PC-3 (cell line): ENCODE data around the gene NUP93. TPM values are rescaled to one million over a fixed set of nuclear protein-coding genes. Genes with fewer than 3 reads are reported as not detected.

Experiments used
- ATAC-seq: fragments of 200-7000 bp; cut with Tn5 transposase; 2 replicates; pipeline ENCODE4 v1.9.1; 2020; ENCODE audit warnings: mild to moderate bottlenecking, moderate library complexity
- BruUV-seq: library from RNA; stranded (reverse); fragments of 400-500 nt; replicated peaks from 2 replicates; lab custom pipeline; 2021; lab: Mats Ljungman, UMichigan
- CTCF ChIA-PET: fragments of 300-600 bp; sonication (Branson Sonifier 250); formaldehyde crosslinking; loops from one replicate; lab custom pipeline; 2022; ENCODE audit warnings: antibody characterized with exemption; lab: Charles Lee
- POLR2A ChIA-PET: fragments of 300-600 bp; sonication (Branson Sonifier 250); formaldehyde crosslinking; loops from one replicate; lab custom pipeline; 2022; ENCODE audit warnings: antibody characterized with exemption; ENCODE audit not compliant: unreplicated experiment; lab: Charles Lee
- DNase-seq: peaks from one replicate; pipeline ENCODE4 v3.0.0-alpha.2; 2015
- H2AFZ ChIP-seq: fragments of 300-600 bp; sonication (generic); 2 replicates; pipeline ENCODE4 v1.6.0; 2016; ENCODE audit warnings: antibody characterized with exemption, low read length
- H3F3A ChIP-seq: fragments of 300-600 bp; sonication (generic); one replicate; pipeline ENCODE4 v1.6.0; 2017; ENCODE audit warnings: antibody characterized with exemption, low read length, control low read depth, mild to moderate bottlenecking; ENCODE audit not compliant: unreplicated experiment
- H3K27ac ChIP-seq: fragments of 300-600 bp; sonication (generic); 2 replicates; pipeline ENCODE4 v1.5.1; 2016; ENCODE audit warnings: mild to moderate bottlenecking, low read length
- H3K27me3 ChIP-seq: fragments of 300-600 bp; sonication (generic); 2 replicates; pipeline ENCODE4 v1.6.1; 2016; ENCODE audit warnings: low read length, mixed read lengths
- H3K36me3 ChIP-seq: fragments of 300-600 bp; sonication (generic); 2 replicates; pipeline ENCODE4 v1.6.1; 2016; ENCODE audit warnings: low read depth, mixed run types, low read length, mixed read lengths
- H3K4me1 ChIP-seq: fragments of 300-600 bp; sonication (generic); 2 replicates; pipeline ENCODE4 v1.5.1; 2016; ENCODE audit warnings: low read length; ENCODE audit not compliant: insufficient read depth
- H3K4me2 ChIP-seq: fragments of 300-600 bp; sonication (generic); 2 replicates; pipeline ENCODE4 v1.6.0; 2016; ENCODE audit warnings: low read length
- H3K4me3 ChIP-seq: fragments of 300-600 bp; sonication (generic); 2 replicates; pipeline ENCODE4 v1.5.1; 2016; ENCODE audit warnings: mild to moderate bottlenecking, low read length, mixed read lengths
- H3K79me2 ChIP-seq: fragments of 300-600 bp; sonication (generic); 2 replicates; pipeline ENCODE4 v1.6.1; 2017; ENCODE audit warnings: low read length, mixed read lengths
- H3K9ac ChIP-seq: fragments of 300-600 bp; sonication (generic); 2 replicates; pipeline ENCODE4 v1.6.0; 2016; ENCODE audit warnings: mild to moderate bottlenecking, low read length
- H3K9me2 ChIP-seq: fragments of 300-600 bp; sonication (generic); replicated peaks from 2 replicates; pipeline ENCODE4 v1.6.1; 2016; ENCODE audit warnings: mixed run types, low read length, mixed read lengths
- H3K9me3 ChIP-seq: fragments of 300-600 bp; sonication (generic); 2 replicates; pipeline ENCODE4 v1.6.1; 2016; ENCODE audit warnings: low read length, mixed read lengths
- H4K20me1 ChIP-seq: fragments of 300-600 bp; sonication (generic); 2 replicates; pipeline ENCODE4 v1.6.1; 2016; ENCODE audit warnings: low read length, mixed read lengths
- EZH2 ChIP-seq: fragments of 300-600 bp; sonication (generic); IDR thresholded peaks from one replicate; pipeline ENCODE4 v1.6.1; 2017; ENCODE audit warnings: antibody characterized with exemption, mild to moderate bottlenecking, low read length; ENCODE audit not compliant: unreplicated experiment
- EZH2phosphoT487 ChIP-seq: fragments of 300-600 bp; sonication (generic); IDR thresholded peaks from 2 replicates; pipeline ENCODE4 v1.6.1; 2018; ENCODE audit warnings: mild to moderate bottlenecking, antibody characterized with exemption, low read length, borderline replicate concordance
- intact Hi-C: fragments of 100-400 bp; cut with micrococcal nuclease; formaldehyde crosslinking; loops from 2 replicates; pipeline ENCODE4 v1.9.0; 2023
- total RNA-seq: library from RNA; depleted of rRNA; stranded (reverse); fragments of >200 nt; gene quantifications from 2 replicates; pipeline ENCODE4 v1.2.3, GENCODE V29; 2014
- TF ChIP-seq, protein P1 (sequence below): fragments of 300-600 bp; sonication (generic); conservative IDR thresholded peaks from 2 replicates; pipeline ENCODE4 v1.5.1; 2017; ENCODE audit warnings: antibody characterized with exemption, low read depth, mild to moderate bottlenecking, low read length

Gene NUP93
- total RNA-seq, 1 experiment from 2014 or later, result 98.6 TPM

DNA sequence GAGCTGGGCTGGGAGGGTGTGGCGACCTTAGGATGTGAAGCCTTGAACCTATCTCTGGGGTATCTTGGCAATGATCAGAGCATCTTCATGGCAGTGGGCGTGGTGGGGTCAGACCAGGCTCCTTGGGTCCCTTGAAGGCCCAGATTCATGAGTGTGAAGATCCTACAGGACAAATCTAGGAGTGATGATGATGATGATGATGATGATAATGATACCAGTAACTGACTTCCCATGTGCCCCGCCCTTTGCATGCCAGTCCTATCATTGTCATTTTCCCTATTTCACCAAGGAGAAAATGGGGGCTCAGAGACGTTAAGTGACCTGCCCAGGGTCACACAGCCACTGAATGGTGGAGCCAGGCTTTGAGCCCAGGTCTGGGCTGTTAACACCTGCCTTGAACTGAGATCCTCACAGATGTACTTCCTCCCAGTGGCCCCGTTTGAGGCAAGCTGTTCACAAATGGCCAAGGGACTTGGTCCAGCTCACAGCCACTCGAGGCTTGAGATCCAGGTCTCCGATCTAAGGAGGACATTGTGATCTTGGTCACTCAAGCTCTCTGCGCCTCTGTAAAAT lies 148.4 kb downstream of the NUP93 start:
- H3K79me2 ChIP-seq, result no peaks in the 10 kb centered on the region
- no peaks in the 10 kb centered on the region for H3K4me1 ChIP-seq
- POLR2A ChIA-PET, result no interaction called here
- H3K9me2 ChIP-seq, result no peaks in the 10 kb centered on the region
- intact Hi-C loops, result no loop called here
- no peak for DNase-seq
- no peaks in the 10 kb centered on the region for H4K20me1 ChIP-seq
- TF ChIP-seq, protein P1, sequence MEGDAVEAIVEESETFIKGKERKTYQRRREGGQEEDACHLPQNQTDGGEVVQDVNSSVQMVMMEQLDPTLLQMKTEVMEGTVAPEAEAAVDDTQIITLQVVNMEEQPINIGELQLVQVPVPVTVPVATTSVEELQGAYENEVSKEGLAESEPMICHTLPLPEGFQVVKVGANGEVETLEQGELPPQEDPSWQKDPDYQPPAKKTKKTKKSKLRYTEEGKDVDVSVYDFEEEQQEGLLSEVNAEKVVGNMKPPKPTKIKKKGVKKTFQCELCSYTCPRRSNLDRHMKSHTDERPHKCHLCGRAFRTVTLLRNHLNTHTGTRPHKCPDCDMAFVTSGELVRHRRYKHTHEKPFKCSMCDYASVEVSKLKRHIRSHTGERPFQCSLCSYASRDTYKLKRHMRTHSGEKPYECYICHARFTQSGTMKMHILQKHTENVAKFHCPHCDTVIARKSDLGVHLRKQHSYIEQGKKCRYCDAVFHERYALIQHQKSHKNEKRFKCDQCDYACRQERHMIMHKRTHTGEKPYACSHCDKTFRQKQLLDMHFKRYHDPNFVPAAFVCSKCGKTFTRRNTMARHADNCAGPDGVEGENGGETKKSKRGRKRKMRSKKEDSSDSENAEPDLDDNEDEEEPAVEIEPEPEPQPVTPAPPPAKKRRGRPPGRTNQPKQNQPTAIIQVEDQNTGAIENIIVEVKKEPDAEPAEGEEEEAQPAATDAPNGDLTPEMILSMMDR, result no peak
- no peak overlapping the region for H3K4me2 ChIP-seq
- H3K27ac ChIP-seq, result no peak overlapping the region
- no peaks in the 10 kb centered on the region for H3F3A ChIP-seq
- CTCF ChIA-PET, result no interaction called here
- H3K27me3 ChIP-seq, result no peaks in the 10 kb centered on the region
- H3K4me3 ChIP-seq, result no peak overlapping the region
- no TSS peak for BruUV-seq
- no peak overlapping the region for H2AFZ ChIP-seq
- H3K9me3 ChIP-seq, result no peaks in the 10 kb centered on the region
- ATAC-seq, result no peak
- no peak overlapping the region for H3K9ac ChIP-seq
- no peaks in the 10 kb centered on the region for H3K36me3 ChIP-seq

DNA sequence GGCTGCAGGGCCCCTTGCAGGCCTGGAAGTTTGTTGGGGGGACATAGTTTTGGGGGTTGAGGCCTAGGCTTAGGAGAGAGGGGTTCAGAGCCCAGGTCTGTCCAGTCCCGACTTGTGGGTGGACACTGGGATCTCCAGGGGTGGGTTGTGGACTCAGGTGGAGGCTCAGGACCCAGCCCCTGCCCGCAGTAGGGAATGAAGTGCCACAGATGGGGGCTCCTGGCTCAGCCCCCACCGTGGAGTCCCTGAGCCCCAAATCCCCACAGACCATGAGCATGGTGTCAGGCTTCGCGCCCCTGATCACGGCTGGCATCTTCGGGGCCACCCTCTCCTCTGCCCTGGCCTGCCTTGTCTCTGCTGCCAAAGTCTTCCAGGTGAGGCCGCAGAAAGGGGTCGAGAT lies 149.3 kb downstream of the NUP93 start:
- no peaks in the 10 kb centered on the region for H3K9me2 ChIP-seq
- H3K27me3 ChIP-seq, result no peaks in the 10 kb centered on the region
- no peaks in the 10 kb centered on the region for H3K79me2 ChIP-seq
- H4K20me1 ChIP-seq, result no peaks in the 10 kb centered on the region
- ATAC-seq (no peak), DNase-seq (no peak)
- H3K4me3 ChIP-seq, result no peak overlapping the region
- no TSS peak for BruUV-seq
- H3K36me3 ChIP-seq, result no peaks in the 10 kb centered on the region
- H2AFZ ChIP-seq, result no peak overlapping the region
- no peaks in the 10 kb centered on the region for H3K9me3 ChIP-seq
- TF ChIP-seq EZH2 (no peak), EZH2phosphoT487 (no peak)
- TF ChIP-seq, protein P1, result no peak
- intact Hi-C loops, result no loop called here
- no peaks in the 10 kb centered on the region for H3F3A ChIP-seq
- H3K9ac ChIP-seq, result no peak overlapping the region
- no peak overlapping the region for H3K27ac ChIP-seq
- ChIA-PET CTCF (no interaction called here), POLR2A (no interaction called here)
- H3K4me1 ChIP-seq, result no peaks in the 10 kb centered on the region
- no peak overlapping the region for H3K4me2 ChIP-seq

DNA sequence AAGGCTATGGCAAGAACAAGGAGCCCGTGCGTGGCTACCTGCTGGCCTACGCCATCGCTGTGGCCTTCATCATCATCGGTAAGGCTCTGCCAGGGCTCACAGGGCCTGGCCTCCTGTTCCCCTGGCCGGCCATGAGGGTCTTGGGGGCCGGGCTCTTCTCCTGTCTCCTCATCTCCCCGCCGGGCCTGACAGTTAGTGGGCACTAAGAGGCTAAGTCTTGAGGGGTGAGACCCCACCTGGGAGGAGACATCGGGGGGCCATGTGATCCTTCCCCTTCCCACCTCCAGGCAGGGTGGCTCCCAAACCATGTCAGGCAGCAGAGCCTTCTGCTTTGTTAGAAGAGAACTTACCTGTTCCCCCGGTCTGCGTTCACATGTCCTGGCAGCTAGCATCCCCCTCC lies 150.2 kb downstream of the NUP93 start:
- Histone ChIP-seq H3F3A (no peaks in the 10 kb centered on the region), H3K9me3 (no peaks in the 10 kb centered on the region), H4K20me1 (no peaks in the 10 kb centered on the region), H3K27ac (no peak overlapping the region), H3K79me2 (no peaks in the 10 kb centered on the region), H2AFZ (no peak overlapping the region), H3K27me3 (no peaks in the 10 kb centered on the region), H3K4me2 (no peak overlapping the region), H3K9ac (no peak overlapping the region), H3K36me3 (no peaks in the 10 kb centered on the region), H3K4me3 (no peak overlapping the region), H3K4me1 (no peaks in the 10 kb centered on the region), H3K9me2 (no peaks in the 10 kb centered on the region)
- no peak for ATAC-seq
- ChIA-PET CTCF (no interaction called here), POLR2A (interaction anchor here (0.6 kb wide), 2 partner anchors 27 to 161 kb away, joined by 3 to 6 read pairs; no protein-coding TSS in a partner anchor)
- TF ChIP-seq, protein P1, result no peak
- no peak for TF ChIP-seq EZH2
- TF ChIP-seq EZH2phosphoT487, result no peak
- no TSS peak for BruUV-seq
- intact Hi-C loops, result no loop called here
- DNase-seq, result no peak
